GM18511 (cell line): Measurements from ENCODE around the gene PSMB11.

Experiments used
- ATAC-seq: cut with Tn5 transposase; IDR thresholded peaks from one replicate; pipeline ENCODE4 v1.9.1; 2021; ENCODE audit warnings: mild to moderate bottlenecking, moderate library complexity; ENCODE audit not compliant: unreplicated experiment

Gene PSMB11

DNA sequence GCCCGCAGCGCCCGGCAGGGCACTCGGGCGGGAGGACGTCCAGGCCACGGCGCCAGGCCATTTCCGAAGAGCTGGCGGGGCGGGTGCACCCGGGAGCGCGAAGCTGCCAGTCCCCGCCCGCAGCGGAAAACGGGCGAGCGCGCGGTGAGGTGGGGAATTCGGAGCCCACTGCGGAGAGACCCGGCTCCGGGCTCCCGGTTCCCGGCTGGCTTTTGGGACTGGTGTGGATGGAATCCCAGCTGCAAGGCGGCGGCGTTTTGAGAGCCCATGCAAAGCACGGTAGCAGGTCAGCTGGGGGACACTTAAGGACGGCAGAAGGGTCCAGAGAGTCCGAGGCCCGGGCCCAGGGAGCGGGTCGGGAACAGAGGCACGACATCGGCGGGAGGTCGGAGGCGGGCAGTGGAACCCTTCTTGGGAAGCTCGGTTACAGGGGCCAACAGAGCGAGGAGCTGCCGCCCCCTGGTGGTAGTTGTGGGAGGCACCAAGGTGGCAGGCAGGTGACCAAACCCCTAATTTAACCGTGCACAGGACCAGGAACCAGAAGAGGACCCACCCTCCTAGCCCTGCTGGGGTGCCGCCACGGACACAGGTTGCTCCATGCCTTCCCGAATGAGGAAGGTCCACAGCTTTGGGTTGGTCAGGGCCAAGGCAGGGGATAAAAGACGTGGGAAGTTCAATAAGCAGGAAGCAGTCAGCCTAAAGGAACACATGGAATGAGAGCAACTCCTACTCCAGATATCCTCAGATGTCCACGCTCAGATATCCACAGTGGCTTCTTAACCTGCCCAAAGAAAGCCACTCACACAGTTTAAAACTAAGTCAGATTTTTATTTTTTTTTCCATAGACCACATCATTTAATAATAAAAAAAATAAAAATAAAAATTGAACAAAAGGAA lies 16.0 kb downstream of the PSMB11 start:
- peak; percentile 65 for ATAC-seq

DNA sequence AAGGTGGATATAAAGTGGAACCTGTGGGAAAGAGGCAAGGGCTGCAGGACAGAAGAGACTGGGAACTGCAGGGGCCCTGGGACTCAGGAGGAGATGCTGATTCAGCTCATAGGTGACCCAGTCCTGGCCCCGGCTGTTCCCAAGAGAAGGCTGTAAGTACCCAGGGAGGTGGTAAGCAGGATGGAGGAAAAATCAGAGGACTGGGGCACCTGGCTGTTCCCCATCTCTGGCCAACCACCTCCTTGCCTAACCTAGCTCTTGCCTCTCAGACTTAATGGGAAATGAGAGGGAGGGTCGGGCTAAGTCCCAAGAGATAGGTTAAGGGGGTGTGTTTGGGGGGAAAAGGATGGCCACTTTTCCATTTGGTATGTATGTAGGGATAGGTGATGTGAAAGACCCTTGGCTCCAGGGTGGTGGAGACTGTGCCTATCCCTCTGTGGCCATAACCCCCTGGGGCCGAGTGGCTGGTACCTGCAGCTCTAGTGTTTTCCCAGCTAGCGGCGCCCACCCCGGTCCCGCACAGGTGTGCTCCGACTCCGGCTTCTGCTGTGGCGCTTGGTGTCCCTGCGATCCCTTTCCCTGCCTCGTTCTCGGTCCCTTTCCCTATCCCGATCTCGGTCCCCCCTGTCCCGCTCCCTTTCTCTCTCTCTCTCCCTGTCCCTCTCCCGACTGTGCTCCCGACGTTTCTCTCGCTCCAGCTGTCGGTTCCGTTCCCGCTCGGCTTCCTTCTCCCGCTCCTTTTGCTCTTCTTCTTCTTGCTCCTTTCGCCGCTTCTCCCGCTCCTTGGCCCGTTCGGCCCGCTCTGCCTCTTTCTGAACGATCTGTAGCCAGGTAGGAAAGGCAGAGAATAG lies 16.9 kb downstream of the PSMB11 start:
- no peak for ATAC-seq

DNA sequence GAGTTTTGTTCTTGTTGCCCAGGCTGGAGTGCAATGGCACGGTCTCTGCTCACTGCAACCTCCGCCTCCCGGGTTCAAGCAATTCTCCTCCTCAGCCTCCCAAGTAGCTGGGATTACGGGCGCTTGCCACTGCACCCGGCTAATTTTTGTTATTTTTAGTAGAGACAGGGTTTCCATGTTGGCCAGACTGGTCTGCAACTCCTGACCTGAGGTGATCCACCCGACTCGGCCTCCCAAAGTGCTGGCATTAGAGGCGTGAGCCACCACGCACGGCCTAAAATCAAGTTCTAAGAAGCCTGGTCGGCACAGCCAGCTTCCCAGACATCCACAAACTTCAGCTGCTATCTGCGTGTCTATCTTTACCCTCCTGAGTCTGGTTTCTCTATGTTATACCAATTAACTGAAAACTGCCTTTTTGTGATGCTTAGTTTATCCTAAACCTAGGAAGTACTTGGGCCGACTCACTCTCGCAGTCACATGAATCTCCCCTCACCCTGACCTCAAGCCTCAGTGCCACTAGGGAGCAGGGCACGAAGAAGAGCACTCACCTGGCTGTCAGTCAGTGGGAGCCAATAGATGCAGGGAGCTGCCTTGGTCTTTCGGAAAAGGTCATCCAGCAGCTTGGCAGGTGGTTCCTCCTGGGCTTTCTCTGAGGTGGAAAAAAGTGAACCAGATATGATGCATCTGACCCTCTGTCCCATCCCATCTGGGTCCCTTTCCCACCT lies 18.7 kb downstream of the PSMB11 start:
- no peak for ATAC-seq

DNA sequence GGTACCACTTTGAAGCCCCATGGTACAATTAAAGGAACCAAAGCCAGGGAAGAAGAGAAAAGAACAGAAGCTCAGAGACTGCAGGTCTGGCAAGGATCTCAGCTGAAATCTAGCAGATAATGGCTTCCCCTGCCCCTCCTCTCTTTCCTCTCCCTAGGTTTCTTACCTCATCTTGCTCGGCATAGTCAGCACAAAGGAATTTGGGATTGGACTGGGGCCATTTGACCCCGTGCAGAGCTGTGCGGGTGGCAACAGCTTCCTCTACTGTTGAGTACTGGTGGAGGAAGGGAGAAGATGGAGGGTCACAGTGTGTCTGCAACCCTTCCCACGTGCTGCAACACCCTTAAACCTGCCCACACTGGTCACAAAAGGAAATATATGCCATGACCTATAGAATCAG lies 20.0 kb downstream of the PSMB11 start:
- ATAC-seq: no peak

DNA sequence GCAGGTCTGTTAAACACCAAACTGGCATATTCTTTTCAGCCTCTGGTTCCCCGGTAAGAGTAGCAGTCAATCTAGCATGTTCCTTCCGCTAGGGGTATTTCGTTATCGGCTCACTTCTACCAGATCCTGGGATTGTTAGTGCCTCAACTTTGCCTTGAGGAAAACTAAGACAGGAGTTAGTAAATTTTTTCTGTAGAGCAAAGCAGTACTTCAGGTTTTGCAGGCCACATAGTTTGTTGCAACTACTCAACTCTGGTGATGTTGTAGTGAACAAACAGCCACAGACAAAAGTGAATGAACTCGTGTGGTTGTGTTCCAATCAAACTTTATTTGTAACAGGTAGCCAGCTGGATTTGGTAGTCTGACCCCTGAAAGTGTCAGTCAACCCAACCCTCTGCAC lies 21.6 kb downstream of the PSMB11 start:
- no peak for ATAC-seq

DNA sequence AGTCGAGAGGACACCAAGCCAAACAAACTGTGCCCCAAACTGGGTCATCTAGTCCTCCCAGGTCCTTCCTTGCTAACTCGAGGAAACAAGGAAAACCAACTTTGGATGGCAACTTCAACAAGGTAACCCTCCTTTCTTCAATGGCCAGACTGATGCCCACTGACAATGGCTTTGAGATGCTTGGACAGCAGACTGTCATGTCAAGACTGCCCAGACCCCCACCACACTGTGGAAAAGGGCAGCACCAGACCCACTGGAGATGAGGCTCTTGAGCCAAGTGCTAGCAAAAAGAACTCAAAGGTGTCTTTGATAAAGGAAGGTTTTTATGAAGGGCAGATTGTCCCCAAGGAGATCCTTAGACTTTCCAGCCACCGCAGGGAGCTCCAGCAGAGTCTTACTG lies 24.4 kb downstream of the PSMB11 start:
- no peak for ATAC-seq

DNA sequence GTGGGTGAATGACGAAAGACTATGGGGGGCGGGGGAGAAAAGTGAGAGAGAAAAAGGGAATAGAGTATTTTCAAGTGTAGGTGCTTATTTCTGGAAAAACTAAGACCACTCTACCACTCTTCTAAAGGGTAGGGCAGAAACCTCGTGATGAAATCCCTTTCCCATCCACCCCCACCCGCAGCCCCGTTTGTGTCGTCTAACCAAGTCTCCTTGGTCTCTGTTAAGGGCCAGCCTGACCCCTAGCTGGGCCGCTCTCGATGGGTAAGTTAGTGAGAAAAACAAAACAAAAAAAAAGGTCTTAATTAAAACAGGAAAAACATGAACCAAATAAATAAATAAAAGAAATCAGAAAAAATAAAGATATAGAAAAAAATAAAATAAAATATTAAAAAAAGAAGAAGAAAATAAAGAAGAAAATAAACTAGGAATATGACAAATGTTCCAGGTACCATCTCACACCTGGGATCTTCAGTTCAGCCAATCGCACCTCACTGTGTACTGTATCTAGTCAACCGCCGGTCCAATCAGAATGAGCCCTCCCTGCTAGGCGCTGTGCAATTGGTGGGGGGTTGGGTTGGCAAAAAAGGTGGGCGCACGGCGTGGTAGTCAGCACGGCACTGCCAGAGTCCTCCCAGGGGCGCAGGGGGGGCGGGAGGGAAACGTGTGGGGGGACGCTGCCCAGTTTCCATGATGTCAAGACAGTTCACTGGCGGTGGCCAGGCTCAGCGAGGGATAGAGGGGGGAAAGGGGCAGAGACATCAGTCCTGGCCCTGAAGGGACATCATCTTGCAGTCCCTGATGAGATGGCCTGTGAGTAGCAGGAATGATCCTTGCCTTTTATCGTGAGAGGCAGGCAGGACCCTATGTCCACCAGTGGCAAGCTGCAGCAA lies 25.1 kb downstream of the PSMB11 start:
- ATAC-seq: no peak

DNA sequence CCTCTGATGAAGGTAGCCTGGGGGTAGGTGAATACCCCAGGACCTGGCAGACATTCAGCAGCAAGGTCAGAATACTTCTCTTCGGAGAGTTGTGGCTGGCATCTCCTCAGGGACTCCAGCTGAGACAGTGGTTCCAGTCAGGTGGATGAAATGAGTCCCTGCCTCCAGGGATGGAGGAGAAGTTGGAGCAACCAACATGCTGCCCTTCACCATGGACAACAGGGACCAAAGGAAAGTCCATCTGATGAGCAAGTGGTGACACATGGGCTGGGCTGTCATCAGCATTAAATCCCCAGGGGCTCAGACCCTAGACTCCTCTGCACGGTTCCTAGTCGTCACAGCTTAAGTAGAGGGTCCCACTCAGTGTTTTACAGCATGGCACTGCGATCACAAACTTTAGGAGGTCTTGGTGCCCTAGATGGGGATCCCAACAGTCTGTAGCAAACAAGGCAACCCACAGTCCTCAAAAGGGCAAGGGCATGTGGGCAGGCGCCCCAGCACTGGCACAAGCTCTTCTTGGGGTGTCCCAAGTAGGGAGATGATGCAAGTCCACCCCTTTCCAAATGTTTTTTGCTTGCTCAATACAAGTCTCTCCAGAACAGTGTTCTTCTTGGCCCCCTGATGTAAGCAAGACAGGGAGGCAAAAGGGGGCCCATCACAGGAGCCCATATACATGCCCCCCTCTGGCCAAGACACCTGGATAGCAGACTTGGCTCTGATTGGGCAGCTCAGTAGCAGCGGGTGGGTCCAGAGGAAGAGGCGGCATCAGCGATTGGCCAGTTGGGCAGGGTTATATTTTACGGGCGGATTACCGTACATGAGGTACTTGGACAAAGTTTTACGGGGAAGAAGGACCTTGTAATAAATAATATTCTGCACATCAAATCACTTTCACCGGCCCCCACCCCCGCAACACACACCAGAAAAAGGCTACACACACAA lies 26.1 kb downstream of the PSMB11 start:
- no peak for ATAC-seq

DNA sequence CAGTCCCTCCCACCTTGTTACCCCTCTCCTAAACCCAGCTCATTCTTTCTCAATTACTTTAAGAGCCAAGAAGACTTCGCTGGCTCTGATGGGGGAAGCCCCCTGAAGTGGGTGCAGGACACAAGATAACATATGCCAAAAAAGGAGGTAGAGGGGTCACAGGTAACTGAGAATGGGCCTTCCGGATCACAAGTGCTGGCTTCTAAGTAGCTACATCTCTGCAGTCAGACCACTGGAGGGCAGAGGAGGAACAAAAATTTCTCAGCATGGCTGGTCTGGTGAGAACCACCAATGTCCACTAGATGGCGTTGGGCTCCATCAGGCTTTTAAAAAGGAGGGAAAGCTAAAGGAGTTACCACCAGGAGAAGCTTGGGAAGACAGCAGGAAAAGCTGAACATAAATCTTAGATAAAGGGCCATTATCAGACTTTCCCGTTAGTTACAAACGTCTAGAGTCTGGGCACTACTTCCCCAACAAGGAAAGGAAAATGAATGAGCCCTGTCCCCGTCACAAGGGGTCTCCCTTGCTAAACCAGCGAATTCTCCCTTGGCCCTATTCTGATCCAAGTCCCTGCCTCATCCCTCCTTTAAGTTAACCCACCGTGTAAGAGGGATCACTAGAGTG lies 26.9 kb downstream of the PSMB11 start:
- ATAC-seq: peak; percentile 75

DNA sequence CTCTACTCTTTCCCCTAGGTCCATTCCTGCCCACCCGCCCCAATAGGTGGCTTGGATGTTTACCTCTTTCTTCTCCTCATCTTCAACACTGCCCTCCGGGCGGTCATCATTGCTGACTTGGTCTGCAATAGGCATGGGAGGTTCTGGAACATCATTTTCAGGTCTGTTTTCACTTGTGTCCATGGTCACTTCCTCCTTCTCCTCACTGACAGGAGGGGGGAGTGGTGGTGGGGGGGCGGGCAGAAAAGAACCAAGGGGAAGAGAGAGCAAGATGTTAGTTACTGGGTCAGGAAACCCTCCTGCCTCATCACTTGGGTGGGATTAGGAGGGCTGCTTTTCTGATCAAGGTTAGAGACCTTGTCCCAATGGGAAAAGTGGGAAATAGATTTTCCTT lies 27.4 kb downstream of the PSMB11 start:
- no peak for ATAC-seq

DNA sequence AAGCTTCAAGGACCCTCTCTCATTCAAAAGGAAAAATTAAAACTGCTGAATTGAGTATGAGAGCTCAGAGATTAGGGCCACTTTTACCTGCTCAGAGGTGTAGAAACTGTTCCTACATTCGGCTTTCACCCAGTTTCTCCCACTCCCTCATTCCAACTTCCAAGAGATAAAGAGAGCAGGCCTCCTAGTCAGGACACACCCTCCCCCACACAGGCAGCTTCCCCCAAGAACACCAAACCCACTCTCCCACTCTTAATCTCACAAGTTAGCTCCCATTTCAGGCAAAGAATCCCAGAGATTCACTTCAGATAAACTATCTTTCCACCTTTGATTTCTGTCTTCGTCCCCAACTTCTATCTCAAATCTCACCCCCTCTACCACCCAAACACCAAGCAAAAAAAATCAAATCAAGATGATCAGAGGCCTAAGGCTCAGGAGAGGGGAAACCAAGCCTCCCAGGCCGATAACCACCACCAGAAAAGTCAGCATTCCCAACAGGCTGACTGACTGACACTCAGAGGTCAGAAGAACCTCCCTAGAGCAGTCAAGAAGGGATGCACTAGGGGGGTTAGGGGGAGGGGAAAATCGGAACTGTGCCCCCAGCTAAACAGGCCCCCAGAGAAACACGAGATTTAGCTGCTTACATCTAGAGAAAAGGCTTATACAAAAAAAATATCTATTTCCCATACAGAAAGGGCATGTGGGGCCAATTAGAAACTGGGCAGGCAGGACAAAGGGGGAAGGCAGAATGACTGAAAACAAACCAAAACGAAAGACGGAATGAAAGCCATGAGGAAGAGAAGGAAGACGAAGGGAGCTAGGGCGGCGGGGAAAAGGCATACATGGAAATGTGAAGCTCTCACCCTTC lies 28.5 kb downstream of the PSMB11 start:
- no peak for ATAC-seq

DNA sequence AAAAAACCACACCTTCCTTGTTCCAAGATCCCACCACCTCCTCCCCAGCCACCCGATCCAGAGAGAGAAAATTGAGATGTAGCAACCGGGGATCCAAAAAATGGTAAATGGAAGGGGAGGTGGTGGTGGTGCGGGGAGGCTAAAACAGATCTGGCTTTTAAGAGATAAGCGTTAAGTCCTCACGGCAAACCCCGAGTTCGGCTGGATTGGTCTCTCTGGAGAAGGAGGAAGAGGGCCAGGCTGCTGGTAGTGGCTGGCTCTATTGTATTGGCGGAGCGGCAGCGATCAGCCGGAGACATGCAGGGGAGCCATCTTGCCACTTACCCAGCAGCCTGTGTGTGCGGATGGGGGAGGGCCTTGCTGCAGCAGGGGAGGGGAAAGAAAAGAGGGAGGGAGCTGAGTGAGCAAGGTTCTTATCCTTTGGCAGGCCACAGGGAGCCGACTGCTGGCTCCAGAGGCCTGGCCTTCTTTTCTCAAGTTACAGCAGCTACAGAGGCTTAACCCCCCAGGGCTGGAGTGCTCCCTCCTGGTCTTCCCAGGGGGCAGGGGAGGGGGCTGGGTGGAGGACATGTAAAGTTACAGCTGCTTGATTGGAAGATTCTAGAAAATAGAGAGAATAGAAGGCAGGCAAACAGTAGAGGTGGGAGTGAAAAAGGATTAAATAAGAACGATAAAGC lies 29.4 kb downstream of the PSMB11 start:
- ATAC-seq: peak; percentile 88

DNA sequence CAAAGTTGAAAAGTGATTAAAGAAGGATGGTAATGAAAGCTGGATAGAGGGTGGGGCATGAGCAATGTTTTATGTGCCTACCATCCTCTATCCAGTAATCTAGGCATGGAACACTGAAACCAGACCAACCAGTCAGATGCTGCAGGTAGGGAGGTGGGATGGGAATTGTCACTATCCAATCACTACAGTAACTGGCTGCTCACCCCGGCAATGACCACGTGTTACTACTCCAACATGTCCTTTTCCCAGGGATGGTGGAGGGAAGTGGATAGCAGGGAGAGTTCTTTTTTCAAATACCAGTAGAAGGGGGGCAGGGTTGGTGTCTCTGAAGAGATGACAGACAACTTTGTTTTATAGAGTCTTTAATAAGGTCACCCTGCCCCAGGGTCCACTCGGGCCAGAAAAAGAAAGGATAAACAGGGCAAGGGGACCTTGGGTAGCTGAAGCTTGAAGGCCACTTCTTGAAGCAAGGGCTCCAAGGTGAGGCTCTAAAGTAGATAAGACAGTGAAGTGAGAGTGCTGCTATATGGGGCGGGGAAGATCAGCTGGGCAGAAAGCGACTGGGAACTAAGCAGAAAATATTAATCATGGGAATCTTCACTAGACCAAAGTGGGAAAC lies 30.0 kb downstream of the PSMB11 start:
- ATAC-seq: no peak

DNA sequence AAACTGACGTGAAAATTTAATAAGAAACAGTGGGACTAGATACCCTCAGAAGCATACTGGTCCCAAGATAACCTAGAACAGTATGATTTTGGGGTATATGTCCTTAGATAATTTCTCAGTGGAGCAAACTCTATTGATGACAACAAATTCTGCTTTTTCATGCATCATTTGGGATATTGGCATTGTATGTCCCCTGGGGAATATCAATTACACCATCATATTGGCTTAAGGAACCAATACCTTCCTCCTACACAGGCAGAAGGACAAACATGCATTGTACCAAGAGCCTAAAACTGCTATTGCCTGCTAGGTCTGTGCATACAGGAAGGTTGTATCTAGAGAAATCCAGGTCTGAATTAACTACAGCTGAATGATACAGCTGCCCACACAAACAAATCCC lies 32.9 kb downstream of the PSMB11 start:
- ATAC-seq: no peak

DNA sequence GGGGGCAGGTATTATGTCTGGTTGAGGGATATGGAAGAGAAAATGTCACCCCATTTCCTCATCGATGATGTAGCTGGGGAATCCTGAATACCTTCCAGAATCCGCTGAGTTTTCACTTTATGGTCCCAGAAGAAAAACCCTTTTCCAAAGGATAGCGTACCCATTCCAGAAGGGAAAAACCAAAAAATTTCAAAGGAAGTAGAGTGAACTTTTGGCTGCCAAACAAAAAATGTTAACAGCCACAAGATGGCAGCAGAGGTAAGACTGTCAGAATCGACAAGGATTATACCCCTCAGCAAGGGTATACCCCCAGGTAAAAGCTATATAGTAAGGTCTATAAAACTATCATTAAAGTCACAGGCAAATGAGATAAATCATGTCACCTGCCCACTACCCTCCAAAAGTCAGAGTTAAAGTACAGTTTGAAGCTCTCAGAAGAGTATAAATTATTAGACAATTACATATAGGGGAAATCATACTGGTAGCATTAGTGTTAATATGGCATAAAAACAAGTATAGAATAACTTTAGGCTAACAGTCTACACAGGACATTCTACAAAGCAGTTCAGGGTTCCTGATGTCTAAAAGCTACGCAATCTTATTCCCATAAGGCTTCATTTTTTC lies 34.9 kb downstream of the PSMB11 start:
- peak; percentile 44 for ATAC-seq

DNA sequence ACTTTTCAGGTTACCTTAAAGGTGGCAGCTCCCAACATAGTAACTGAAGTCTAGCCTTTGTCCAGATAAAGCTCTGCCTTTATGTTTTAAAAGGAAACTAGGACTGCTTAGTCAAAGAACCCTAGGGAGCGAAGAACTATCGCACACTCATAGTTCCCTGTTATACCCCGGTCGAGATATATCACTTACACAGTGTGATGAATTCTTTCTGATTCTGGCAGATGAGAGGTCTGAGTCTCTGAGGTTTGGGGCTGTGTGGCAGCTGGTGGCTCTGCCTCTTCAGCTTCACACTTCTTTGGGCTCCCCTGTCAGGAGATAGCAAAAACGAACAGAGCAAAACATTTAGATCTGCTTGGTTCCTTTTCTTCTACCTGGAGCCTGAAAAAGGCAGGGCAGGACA lies 36.0 kb downstream of the PSMB11 start:
- ATAC-seq: no peak
